GM04504 (cell line): Measurements from ENCODE around the gene ADAMTS2.

Source experiments
- DNase-seq: peaks from one replicate; pipeline ENCODE4 v3.0.0-alpha.2; 2012; ENCODE audit warnings: low read depth

The ADAMTS2 gene

GRCh38 chr5:179124853-179125788 lies 220.1 kb downstream of the ADAMTS2 start:
- DNase-seq = no peak

- no peak for DNase-seq
Measured at GRCh38 chr5:179124273-179124852, 220.9 kb downstream of the ADAMTS2 start.

GRCh38 chr5:179123491-179124272 lies 221.6 kb downstream of the ADAMTS2 start:
- no peak for DNase-seq

GRCh38 chr5:179123109-179123426 lies 222.2 kb downstream of the ADAMTS2 start:
- DNase-seq = no peak

- DNase-seq = no peak
Measured at GRCh38 chr5:179122411-179123108, 222.7 kb downstream of the ADAMTS2 start.

- no peak for DNase-seq
Measured at GRCh38 chr5:179121667-179122111, 223.6 kb downstream of the ADAMTS2 start.

- no peak for DNase-seq
Measured at GRCh38 chr5:179120951-179121666, 224.2 kb downstream of the ADAMTS2 start.

GRCh38 chr5:179120421-179120861 lies 224.8 kb downstream of the ADAMTS2 start:
- no peak for DNase-seq

GRCh38 chr5:179119415-179120170 lies 225.7 kb downstream of the ADAMTS2 start:
- no peak for DNase-seq

- no peak for DNase-seq
Measured at GRCh38 chr5:179118756-179119414, 226.4 kb downstream of the ADAMTS2 start.

- DNase-seq = no peak
Measured at GRCh38 chr5:179118338-179118737, 226.9 kb downstream of the ADAMTS2 start.

- no peak for DNase-seq
Measured at GRCh38 chr5:179115845-179116524, 229.3 kb downstream of the ADAMTS2 start.

GRCh38 chr5:179115307-179115706 lies 230.0 kb downstream of the ADAMTS2 start:
- no peak for DNase-seq

- DNase-seq = no peak
Measured at GRCh38 chr5:179114756-179115155, 230.5 kb downstream of the ADAMTS2 start.

GRCh38 chr5:179113945-179114641 lies 231.2 kb downstream of the ADAMTS2 start:
- no peak for DNase-seq

GRCh38 chr5:179113143-179113530 lies 232.1 kb downstream of the ADAMTS2 start:
- DNase-seq = no peak

GRCh38 chr5:179112469-179113142 lies 232.7 kb downstream of the ADAMTS2 start:
- DNase-seq = no peak
